HG03097 (cell line): ENCODE data around the gene ARHGEF12.
A peak's percentile ranks its signal among the peaks of the same experiment; 100 is the strongest.

Experiments
- ATAC-seq: cut with Tn5 transposase; IDR thresholded peaks from one replicate; pipeline ENCODE4 v1.9.1; 2021; ENCODE audit not compliant: unreplicated experiment, low FRiP score

Gene ARHGEF12

GRCh38 chr11:120338107-120338933, 2.1 kb downstream of the ARHGEF12 start:
- no peak for ATAC-seq

- ATAC-seq = no peak
Observed at GRCh38 chr11:120339394-120339890, 3.2 kb downstream of the ARHGEF12 start.

GRCh38 chr11:120340529-120340928, 4.3 kb downstream of the ARHGEF12 start:
- no peak for ATAC-seq

- no peak for ATAC-seq
Observed at GRCh38 chr11:120342226-120342625, 6.0 kb downstream of the ARHGEF12 start.

GRCh38 chr11:120342678-120343077, 6.5 kb downstream of the ARHGEF12 start:
- ATAC-seq = no peak

GRCh38 chr11:120343429-120343828, 7.2 kb downstream of the ARHGEF12 start:
- peak; percentile 35 for ATAC-seq

GRCh38 chr11:120344302-120345004, 8.2 kb downstream of the ARHGEF12 start:
- ATAC-seq = peak; percentile 79

- no peak for ATAC-seq
Observed at GRCh38 chr11:120346233-120346632, 10.0 kb downstream of the ARHGEF12 start.

GRCh38 chr11:120350637-120351036, 14.4 kb downstream of the ARHGEF12 start:
- no peak for ATAC-seq

GRCh38 chr11:120352405-120352804, 16.2 kb downstream of the ARHGEF12 start:
- no peak for ATAC-seq

- no peak for ATAC-seq
Observed at GRCh38 chr11:120354068-120354467, 17.9 kb downstream of the ARHGEF12 start.

GRCh38 chr11:120354779-120355178, 18.6 kb downstream of the ARHGEF12 start:
- ATAC-seq = no peak

GRCh38 chr11:120357620-120358019, 21.4 kb downstream of the ARHGEF12 start:
- no peak for ATAC-seq

GRCh38 chr11:120358729-120359128, 22.5 kb downstream of the ARHGEF12 start:
- ATAC-seq = no peak

- no peak for ATAC-seq
Observed at GRCh38 chr11:120363436-120363835, 27.2 kb downstream of the ARHGEF12 start.

- no peak for ATAC-seq
Observed at GRCh38 chr11:120365512-120365911, 29.3 kb downstream of the ARHGEF12 start.

- no peak for ATAC-seq
Observed at GRCh38 chr11:120372296-120372695, 36.1 kb downstream of the ARHGEF12 start.

GRCh38 chr11:120375076-120375475, 38.9 kb downstream of the ARHGEF12 start:
- ATAC-seq = no peak

GRCh38 chr11:120376547-120377182, 40.5 kb downstream of the ARHGEF12 start:
- ATAC-seq = no peak

GRCh38 chr11:120378474-120378873, 42.3 kb downstream of the ARHGEF12 start:
- ATAC-seq = no peak

GRCh38 chr11:120381401-120381800, 45.2 kb downstream of the ARHGEF12 start:
- ATAC-seq = no peak
